GM21529 (cell line): ENCODE results near the gene RPA4.
"Not testable (repeated sequence)": the region's sequence is repeated elsewhere in the genome, so short reads cannot be mapped to it uniquely, and the experiment has no call there.

ENCODE experiments used
- ATAC-seq: cut with Tn5 transposase; IDR thresholded peaks from one replicate; pipeline ENCODE4 v1.9.1; 2021; ENCODE audit not compliant: unreplicated experiment

RPA4 gene, protein sequence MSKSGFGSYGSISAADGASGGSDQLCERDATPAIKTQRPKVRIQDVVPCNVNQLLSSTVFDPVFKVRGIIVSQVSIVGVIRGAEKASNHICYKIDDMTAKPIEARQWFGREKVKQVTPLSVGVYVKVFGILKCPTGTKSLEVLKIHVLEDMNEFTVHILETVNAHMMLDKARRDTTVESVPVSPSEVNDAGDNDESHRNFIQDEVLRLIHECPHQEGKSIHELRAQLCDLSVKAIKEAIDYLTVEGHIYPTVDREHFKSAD

GRCh38 chrX:96883608-96884007, at the start of gene RPA4:
TSS of gene RPA4 (plus strand) at chrX:96883908. CDS start at chrX:96884311, 403 bp downstream.
- no peak for ATAC-seq

DNA sequence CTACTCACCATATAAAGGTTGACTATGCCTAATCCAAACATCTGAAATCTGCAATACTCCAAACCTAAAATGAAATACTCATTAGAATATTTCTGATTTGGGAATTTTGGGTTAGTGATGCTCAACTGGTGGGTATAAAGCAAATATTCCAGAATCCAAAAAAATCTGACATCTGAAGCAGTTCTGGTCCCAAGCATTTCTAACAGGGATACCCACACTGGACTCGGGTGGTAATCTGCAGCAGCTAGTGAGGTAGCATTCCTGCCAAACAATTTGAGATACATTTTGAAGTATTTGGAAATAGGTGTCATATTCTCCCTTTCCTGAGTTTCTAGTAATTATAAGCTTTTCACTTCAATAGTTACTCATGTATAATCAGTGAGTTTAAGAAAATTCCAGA, 49.6 kb upstream of the RPA4 start:
- ATAC-seq = no peak

GRCh38 chrX:96835660-96836289, 47.9 kb upstream of the RPA4 start:
- ATAC-seq = peak; percentile 82

- no peak for ATAC-seq
Measured at GRCh38 chrX:96837808-96838207, 45.9 kb upstream of the RPA4 start.

- no peak for ATAC-seq
Measured at GRCh38 chrX:96838537-96838936, 45.2 kb upstream of the RPA4 start.

GRCh38 chrX:96841325-96841724, 42.4 kb upstream of the RPA4 start:
- ATAC-seq = no peak

DNA sequence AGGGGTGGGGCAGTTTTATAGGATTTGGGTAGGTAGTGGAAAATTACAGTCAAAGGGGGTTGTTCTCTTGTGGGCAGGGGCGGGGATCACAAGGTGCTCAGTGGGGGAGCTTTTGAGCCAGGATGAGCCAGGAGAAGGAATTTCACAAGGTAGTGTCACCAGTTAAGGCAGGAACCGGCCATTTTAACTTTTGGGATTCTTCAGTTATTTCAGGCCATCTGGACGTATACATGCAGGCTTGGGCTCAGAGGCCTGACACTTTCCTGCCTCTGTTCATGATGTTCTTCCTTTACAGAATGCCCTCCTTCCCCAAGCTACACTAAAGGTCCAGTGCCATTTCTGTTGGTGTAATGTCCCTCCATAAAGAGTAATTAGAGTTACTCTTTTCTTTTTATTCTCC, 41.8 kb upstream of the RPA4 start:
- ATAC-seq = not testable (repeated sequence)

GRCh38 chrX:96843566-96843965, 40.1 kb upstream of the RPA4 start:
- ATAC-seq = no peak

DNA sequence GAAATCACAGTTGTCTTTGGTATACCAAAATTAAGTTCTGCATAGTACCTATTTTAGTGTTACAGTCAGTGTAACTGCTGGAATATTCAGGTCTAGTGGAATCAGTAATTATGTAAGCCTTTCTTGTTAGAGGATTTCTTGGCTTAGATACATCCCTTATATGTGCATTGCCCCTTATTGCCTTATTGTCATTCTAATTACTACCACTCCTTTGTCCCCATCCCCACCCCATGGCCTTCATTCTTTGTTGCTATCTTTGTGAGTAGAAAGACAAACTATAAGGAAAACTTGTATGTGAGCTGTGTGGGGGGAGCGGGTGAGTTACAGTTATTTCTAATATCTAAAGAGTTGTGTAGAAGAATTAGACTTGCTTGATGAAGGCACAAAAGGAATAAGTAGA, 36.9 kb upstream of the RPA4 start:
- ATAC-seq = no peak

DNA sequence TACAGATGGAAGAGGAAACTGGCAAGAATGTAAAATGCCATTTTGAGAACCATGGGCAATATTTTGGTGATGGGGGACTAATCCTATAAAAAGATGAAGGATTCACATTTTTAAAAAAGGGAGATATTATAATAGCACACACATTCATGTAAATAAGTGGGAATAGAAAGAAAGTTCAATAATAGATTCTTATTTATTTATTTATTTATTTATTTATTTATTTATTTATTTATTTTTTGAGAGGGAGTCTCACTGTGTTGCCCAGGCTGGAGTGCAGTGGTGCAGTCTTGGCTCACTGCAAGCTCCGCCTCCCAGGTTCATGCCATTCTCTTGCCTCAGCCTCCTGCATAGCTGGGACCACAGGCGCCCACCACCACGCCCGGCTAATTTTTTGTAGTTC, 24.3 kb upstream of the RPA4 start:
- not testable (repeated sequence) for ATAC-seq

DNA sequence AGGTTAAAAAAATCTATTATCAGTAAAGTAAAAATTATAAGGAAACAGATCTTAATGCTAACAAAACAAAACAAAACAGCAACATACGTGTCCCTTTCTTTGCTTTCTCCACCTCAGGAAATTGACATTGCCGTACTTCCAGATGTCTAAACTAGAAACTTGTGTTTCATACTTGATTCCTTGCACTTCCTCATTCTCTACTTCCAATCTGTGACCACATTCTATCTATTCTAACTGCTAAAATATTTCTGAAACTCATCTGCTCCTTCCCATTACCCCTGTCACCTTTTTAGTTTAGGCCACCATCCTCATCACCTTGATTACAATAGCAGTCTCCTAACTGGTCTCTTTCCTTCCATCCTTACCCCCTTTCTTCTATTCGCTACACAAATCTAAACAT, 22.5 kb upstream of the RPA4 start:
- ATAC-seq = peak; percentile 76

GRCh38 chrX:96861661-96862060, 22.0 kb upstream of the RPA4 start:
- no peak for ATAC-seq

- no peak for ATAC-seq
Measured at GRCh38 chrX:96884027-96884426, 319 bp downstream of the RPA4 start.

DNA sequence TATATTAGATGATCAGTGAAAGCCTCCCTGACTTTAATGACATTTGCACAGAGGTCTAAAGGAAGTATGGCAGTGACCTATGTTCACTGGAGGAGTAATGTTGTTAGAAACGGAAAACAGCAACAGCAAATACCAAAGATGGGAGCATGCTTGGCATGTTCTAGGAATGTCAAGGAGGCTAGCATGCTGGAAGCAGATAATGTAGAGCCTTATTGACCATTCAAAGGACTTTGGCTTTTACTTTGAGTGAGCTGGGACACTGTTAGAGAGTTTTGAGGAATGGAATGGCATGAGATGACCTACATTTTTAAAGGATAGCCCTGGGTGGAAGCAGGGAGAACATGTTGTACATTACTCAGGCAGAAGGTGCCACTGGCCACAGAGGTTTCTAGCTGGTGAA, 6.0 kb downstream of the RPA4 start:
- ATAC-seq = no peak

GRCh38 chrX:96906741-96907140, 23.0 kb downstream of the RPA4 start:
- ATAC-seq = no peak

DNA sequence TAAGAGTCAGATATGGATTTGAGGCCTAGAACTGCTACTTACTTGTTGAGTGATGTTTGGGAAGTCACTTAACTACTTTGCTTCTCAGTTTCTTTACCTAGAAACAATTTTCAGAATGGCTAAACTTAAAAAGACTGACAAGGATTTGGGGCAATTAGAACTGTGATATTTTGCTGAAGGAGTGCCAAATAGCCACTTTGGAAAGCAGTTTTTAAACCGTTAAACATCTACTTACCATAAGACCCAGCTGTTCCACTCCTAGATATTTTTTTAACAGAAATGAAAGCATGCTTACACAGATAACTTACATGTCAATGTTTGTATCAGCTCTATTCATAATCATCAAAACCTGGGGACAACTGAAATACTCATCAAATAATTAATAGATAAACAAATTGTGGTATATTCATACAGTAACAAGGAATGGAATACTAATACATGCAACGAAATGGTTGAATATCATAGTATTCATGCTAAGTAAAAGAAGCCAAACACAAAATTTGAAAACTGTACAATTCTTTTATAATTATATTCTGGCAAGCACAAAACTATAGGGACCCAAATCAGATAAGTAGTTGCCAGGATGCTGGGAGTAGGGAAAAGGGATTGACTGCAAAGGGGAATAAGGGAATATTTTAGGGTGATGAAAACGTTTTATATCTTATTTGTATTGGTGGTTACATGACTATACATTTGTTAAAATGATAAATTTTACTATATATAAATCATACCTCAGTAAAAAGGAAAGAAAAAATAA, 24.0 kb downstream of the RPA4 start:
- ATAC-seq = no peak

DNA sequence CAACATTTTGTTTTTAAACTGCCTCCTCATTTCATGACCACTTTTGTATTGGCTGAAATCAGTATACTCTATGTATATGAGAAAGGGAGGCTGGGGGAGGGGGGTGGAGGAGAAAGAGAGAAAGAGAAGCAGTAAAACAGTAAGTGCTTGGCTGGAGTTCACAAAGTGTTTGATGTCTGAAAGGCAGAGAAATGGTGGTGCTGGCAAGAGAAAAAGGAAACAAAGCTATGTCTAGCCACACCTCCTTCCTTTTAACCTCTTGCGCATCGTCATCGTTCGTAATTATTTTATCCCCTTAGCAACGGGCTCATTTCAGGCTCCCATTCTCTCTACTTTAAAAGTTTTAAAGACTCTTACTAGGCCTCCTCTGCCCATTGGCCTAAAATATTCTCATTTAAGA, 25.6 kb downstream of the RPA4 start:
- ATAC-seq = no peak

DNA sequence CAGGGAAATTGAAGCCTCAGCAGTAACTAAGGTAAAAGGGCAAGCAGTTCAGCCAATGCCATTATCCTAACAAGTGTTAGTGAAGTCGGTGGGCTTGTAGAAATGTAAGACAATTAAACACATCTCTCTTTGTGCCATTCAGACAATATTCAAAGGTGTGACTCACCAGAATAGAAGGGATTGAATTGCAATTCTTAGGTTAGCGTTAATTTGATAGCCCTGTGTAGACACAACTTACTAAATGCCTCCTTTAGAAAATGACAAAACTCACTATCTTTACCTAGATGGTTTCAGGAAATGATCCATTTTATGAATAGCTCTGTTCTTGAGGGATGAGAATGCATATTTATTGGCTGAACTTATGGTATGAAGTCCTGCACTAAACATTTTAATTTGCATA, 35.2 kb downstream of the RPA4 start:
- no peak for ATAC-seq

- ATAC-seq = no peak
Measured at GRCh38 chrX:96919672-96920071, 36.0 kb downstream of the RPA4 start.

DNA sequence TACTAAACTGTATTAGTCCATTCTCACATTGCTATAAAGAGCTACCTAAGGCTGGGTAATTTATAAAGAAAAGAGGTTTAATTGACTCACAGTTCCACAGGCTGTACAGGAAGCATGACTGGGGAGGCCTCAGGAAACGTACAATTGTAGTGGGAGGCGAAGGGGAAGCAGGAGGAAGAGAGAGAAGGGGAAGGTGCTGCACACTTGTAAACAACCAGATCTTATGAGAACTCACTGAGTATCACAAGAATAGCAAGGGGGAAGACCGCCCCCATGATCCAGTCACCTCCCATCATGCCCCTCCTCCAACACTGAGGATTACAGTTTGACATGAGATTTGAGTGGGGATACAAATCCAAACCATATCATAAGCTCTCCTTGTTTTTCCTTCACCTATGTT, 40.9 kb downstream of the RPA4 start:
- no peak for ATAC-seq

- ATAC-seq = no peak
Measured at GRCh38 chrX:96929036-96929435, 45.3 kb downstream of the RPA4 start.
